IMR-90 (cell line): ENCODE data around the gene MAGOH. TPM values are rescaled to one million over a fixed set of nuclear protein-coding genes. Genes with fewer than 3 reads are reported as not detected.

Experiments
- ATAC-seq: fragments of 200-7000 bp; cut with Tn5 transposase; 2 replicates; pipeline ENCODE4 v1.9.1; 2020; ENCODE audit warnings: low read depth, mild to moderate bottlenecking, moderate library complexity
- BruUV-seq: library from RNA; stranded (reverse); fragments of 400-500 nt; replicated peaks from 2 replicates; lab custom pipeline; 2021; lab: Mats Ljungman, UMichigan
- CTCF ChIA-PET: fragments of 300-600 bp; formaldehyde crosslinking; extraction: SDS; loops from one replicate; lab custom pipeline; 2021; ENCODE audit warnings: antibody characterized with exemption; lab: Yijun Ruan, JAX
- POLR2A ChIA-PET: fragments of 300-600 bp; sonication (Branson Sonifier 250); formaldehyde crosslinking; loops from one replicate; lab custom pipeline; 2022; ENCODE audit warnings: antibody characterized with exemption; ENCODE audit not compliant: unreplicated experiment; lab: Charles Lee
- DNase-seq: peaks from one replicate; pipeline ENCODE4 v3.0.0; 2013
- H2AFZ ChIP-seq: replicated peaks from 2 replicates; pipeline ENCODE3; 2013; ENCODE audit warnings: low read length, mild to moderate bottlenecking; ENCODE audit not compliant: poor library complexity
- H2AK5ac ChIP-seq: 2 replicates; pipeline ENCODE4 v1.6.1; 2013; ENCODE audit warnings: low read depth, low read length, inconsistent platforms
- H2AK9ac ChIP-seq: replicated peaks from 2 replicates; pipeline ENCODE3; 2013; ENCODE audit warnings: mild to moderate bottlenecking, low read depth, low read length, moderate library complexity; ENCODE audit not compliant: poor library complexity
- H2BK120ac ChIP-seq: 2 replicates; pipeline ENCODE4 v1.6.1; 2013; ENCODE audit warnings: low read depth, low read length, inconsistent platforms
- H2BK15ac ChIP-seq: 3 replicates; pipeline ENCODE4 v1.6.1; 2013; ENCODE audit warnings: low read depth, low read length, inconsistent platforms
- H2BK20ac ChIP-seq: 2 replicates; pipeline ENCODE4 v1.6.1; 2013; ENCODE audit warnings: low read depth, mild to moderate bottlenecking, inconsistent platforms, low read length, moderate library complexity
- H2BK5ac ChIP-seq: 2 replicates; pipeline ENCODE4 v1.6.1; 2013; ENCODE audit warnings: mild to moderate bottlenecking, low read depth, low read length, inconsistent platforms; ENCODE audit not compliant: poor library complexity, severe bottlenecking
- H3K14ac ChIP-seq: replicated peaks from 2 replicates; pipeline ENCODE4 v1.6.1; 2013; ENCODE audit warnings: low read depth, low read length, inconsistent platforms
- H3K18ac ChIP-seq: 2 replicates; pipeline ENCODE4 v1.6.1; 2013; ENCODE audit warnings: low read depth, low read length, control low read depth
- H3K23ac ChIP-seq: 2 replicates; pipeline ENCODE4 v1.6.1; 2013; ENCODE audit warnings: low read depth, low read length, inconsistent platforms
- H3K27ac ChIP-seq: 2 replicates; pipeline ENCODE4 v1.5.1; 2013; ENCODE audit warnings: mild to moderate bottlenecking, control low read depth, low read length; ENCODE audit not compliant: insufficient read depth
- H3K27me3 ChIP-seq: 2 replicates; pipeline ENCODE4 v1.6.1; 2013; ENCODE audit warnings: low read length; ENCODE audit not compliant: control insufficient read depth, insufficient read depth
- H3K36me3 ChIP-seq: 2 replicates; pipeline ENCODE4 v1.6.1; 2013; ENCODE audit warnings: low read length, mixed read lengths; ENCODE audit not compliant: control insufficient read depth, insufficient read depth
- H3K4ac ChIP-seq: 2 replicates; pipeline ENCODE4 v1.6.1; 2013; ENCODE audit warnings: low read depth, low read length, inconsistent platforms
- H3K4me1 ChIP-seq: 2 replicates; pipeline ENCODE4 v1.6.1; 2013; ENCODE audit warnings: low read length, mixed read lengths; ENCODE audit not compliant: control insufficient read depth, insufficient read depth
- H3K4me2 ChIP-seq: 2 replicates; pipeline ENCODE4 v1.6.1; 2013; ENCODE audit warnings: low read depth, mild to moderate bottlenecking, control low read depth, low read length, moderate library complexity
- H3K4me3 ChIP-seq: 2 replicates; pipeline ENCODE4 v1.5.1; 2013; ENCODE audit warnings: low read depth, mild to moderate bottlenecking, control low read depth, low read length, moderate library complexity; ENCODE audit not compliant: insufficient read depth
- H3K56ac ChIP-seq: 2 replicates; pipeline ENCODE4 v1.6.1; 2013; ENCODE audit warnings: low read length, inconsistent platforms; ENCODE audit not compliant: insufficient read depth; ENCODE audit errors: extremely low read depth
- H3K79me1 ChIP-seq, 2 experiments: 2 replicates each; pipeline ENCODE4 v1.6.1; 2013; ENCODE audit warnings: low read length in 2 of 2, inconsistent platforms in 1 of 2, low read depth in 1 of 2
- H3K9ac ChIP-seq: 2 replicates; pipeline ENCODE4 v1.6.1; 2013; ENCODE audit warnings: low read depth, low read length, control low read depth
- H3K9me1 ChIP-seq: 2 replicates; pipeline ENCODE4 v1.6.1; 2013; ENCODE audit warnings: low read length, inconsistent platforms; ENCODE audit not compliant: insufficient read depth
- H3K9me3 ChIP-seq: 2 replicates; pipeline ENCODE4 v1.6.1; 2013; ENCODE audit warnings: low read length; ENCODE audit not compliant: control insufficient read depth, insufficient read depth
- H4K20me1 ChIP-seq: 2 replicates; pipeline ENCODE4 v1.6.1; 2013; ENCODE audit warnings: low read length, inconsistent platforms; ENCODE audit not compliant: insufficient read depth
- H4K5ac ChIP-seq: 2 replicates; pipeline ENCODE4 v1.6.1; 2013; ENCODE audit warnings: mild to moderate bottlenecking, low read depth, low read length, control low read depth
- H4K8ac ChIP-seq, 2 experiments: 2 replicates each; pipeline ENCODE4 v1.6.1; 2013; ENCODE audit warnings: low read depth in 2 of 2, low read length in 2 of 2, control low read depth in 1 of 2, inconsistent platforms in 1 of 2
- H4K91ac ChIP-seq: 2 replicates; pipeline ENCODE4 v1.6.1; 2013; ENCODE audit warnings: low read depth, low read length, inconsistent platforms; ENCODE audit not compliant: insufficient read depth
- CEBPB ChIP-seq: IDR thresholded peaks from 2 replicates; pipeline ENCODE4 v1.6.1; 2012; ENCODE audit warnings: low read depth, low read length, improper control_type of control experiment
- CHD1 ChIP-seq: IDR thresholded peaks from 2 replicates; pipeline ENCODE4 v1.6.1; 2012; ENCODE audit warnings: low read depth, low read length, improper control_type of control experiment
- ELK1 ChIP-seq: fragments of 150-350 bp; IDR thresholded peaks from 2 replicates; pipeline ENCODE4 v1.6.1; 2016; ENCODE audit warnings: low read depth, mild to moderate bottlenecking, low read length, moderate library complexity, borderline replicate concordance
- FOS ChIP-seq: fragments of 150-350 bp; IDR thresholded peaks from 2 replicates; pipeline ENCODE4 v1.6.1; 2016; ENCODE audit warnings: low read depth, low read length
- MAFK ChIP-seq: IDR thresholded peaks from 2 replicates; pipeline ENCODE4 v1.6.1; 2012; ENCODE audit warnings: low read depth, low read length, improper control_type of control experiment
- MAZ ChIP-seq: IDR thresholded peaks from 2 replicates; pipeline ENCODE4 v1.6.1; 2012; ENCODE audit warnings: low read depth, mild to moderate bottlenecking, low read length, improper control_type of control experiment, moderate library complexity, borderline replicate concordance
- MXI1 ChIP-seq: IDR thresholded peaks from 2 replicates; pipeline ENCODE4 v1.6.1; 2012; ENCODE audit warnings: low read depth, mild to moderate bottlenecking, low read length, moderate library complexity, borderline replicate concordance
- NFE2L2 ChIP-seq: fragments of 150-350 bp; IDR thresholded peaks from 2 replicates; pipeline ENCODE4 v1.6.1; 2016; ENCODE audit warnings: low read depth, mild to moderate bottlenecking, low read length
- POLR2A ChIP-seq: IDR thresholded peaks from 2 replicates; pipeline ENCODE4 v1.6.1; 2012; ENCODE audit warnings: mild to moderate bottlenecking, low read depth, low read length
- RCOR1 ChIP-seq: IDR thresholded peaks from 2 replicates; pipeline ENCODE4 v1.6.1; 2012; ENCODE audit warnings: mild to moderate bottlenecking, low read length, improper control_type of control experiment; ENCODE audit not compliant: insufficient replicate concordance
- RFX5 ChIP-seq: IDR thresholded peaks from 2 replicates; pipeline ENCODE4 v1.8.0; 2012; ENCODE audit warnings: low read depth, mild to moderate bottlenecking, low read length, moderate library complexity
- SMC3 ChIP-seq: fragments of 150-350 bp; IDR thresholded peaks from 2 replicates; pipeline ENCODE4 v1.6.1; 2016; ENCODE audit warnings: low read depth, mild to moderate bottlenecking, antibody characterized with exemption, low read length, moderate library complexity
- USF2 ChIP-seq: fragments of 150-350 bp; IDR thresholded peaks from 2 replicates; pipeline ENCODE4 v1.6.1; 2017; ENCODE audit warnings: mild to moderate bottlenecking, antibody characterized with exemption, low read length, low read depth
- WGBS, 2 experiments: methylation state at CpG; one replicate each; pipeline versions ENCODE4 v1.1.5 to v1.1.7; 2013; ENCODE audit warnings: missing lambda C conversion rate in 2 of 2; ENCODE audit not compliant: insufficient read length in 1 of 2; ENCODE audit errors: extremely low coverage in 2 of 2; 5-methylcytosine and 5-hydroxymethylcytosine counted together
- dilution Hi-C: fragments of 300-500 bp; cut with HindIII; formaldehyde crosslinking; loops from one replicate; pipeline ENCODE4 v1.14.3; 2018; ENCODE audit warnings: low sequenced_read_pairs; ENCODE audit not compliant: unreplicated experiment
- in situ Hi-C: fragments of 300-500 bp; cut with MboI; formaldehyde crosslinking; loops from 3 replicates; pipeline ENCODE4 v1.14.3; 2019; ENCODE audit warnings: low sequenced_read_pairs, inconsistent platforms, mixed read lengths
- intact Hi-C: fragments of 100-400 bp; cut with micrococcal nuclease; formaldehyde crosslinking; loops from 2 replicates; pipeline ENCODE4 v1.10.0; 2022
- polyA plus RNA-seq, 3 experiments: library from polyadenylated mRNA; depleted of rRNA; stranded (reverse); fragments of >200 nt; gene quantifications; 2 replicates each; pipeline ENCODE4 v1.2.3, GENCODE V29; 2012; ENCODE audit warnings: low replicate concordance in 1 of 3
- total RNA-seq: library from RNA; depleted of rRNA; stranded (reverse); fragments of >200 nt; gene quantifications from 2 replicates; pipeline ENCODE4 v1.2.3, GENCODE V29; 2012
- TF ChIP-seq, protein P1 (sequence below): conservative IDR thresholded peaks from 2 replicates; pipeline ENCODE4 v1.5.1; 2012; ENCODE audit warnings: mild to moderate bottlenecking, low read depth, low read length, improper control_type of control experiment

Gene MAGOH
- total and polyA plus RNA-seq, 2 of the 4 experiments (the other 2 are of a cell fraction): 3.8 to 26.3 TPM

- Histone ChIP-seq H4K5ac (no peak overlapping the region), H2AK9ac (no peak overlapping the region), H3K79me1 (no peaks in the 10 kb centered on the region), H3K4me2 (no peak overlapping the region), H2BK5ac (no peak overlapping the region), H3K9me3 (no peaks in the 10 kb centered on the region), H3K27ac (no peak overlapping the region), H3K23ac (no peak overlapping the region), H4K8ac (peak overlapping the region in 1 of 2 experiments; percentile 53; a peak in 2 of 4 replicates), H2AFZ (no peak overlapping the region), H4K20me1 (no peaks in the 10 kb centered on the region), H3K4me1 (peaks cover 6% of the 10 kb centered on the region; the same call in 1 of the 2 replicates), H3K14ac (no peak overlapping the region), H2BK20ac (no peak overlapping the region; the same call in 1 of the 2 replicates), H3K4ac (peak overlapping the region; percentile 45; the same call in 1 of the 2 replicates), H3K56ac (no peak overlapping the region), H3K18ac (no peak overlapping the region), H3K36me3 (peaks cover 7% of the 10 kb centered on the region), H3K9ac (no peak overlapping the region), H3K4me3 (no peak overlapping the region), H2AK5ac (peak overlapping the region; percentile 73; the same call in 1 of the 2 replicates), H3K27me3 (no peaks in the 10 kb centered on the region), H3K9me1 (peaks cover 29% of the 10 kb centered on the region), H2BK15ac (no peak overlapping the region), H2BK120ac (peak overlapping the region; percentile 33; the same call in 1 of the 2 replicates), H4K91ac (no peak overlapping the region)
- BruUV-seq: no TSS peak
- in situ Hi-C loops: no loop called here
- TF ChIP-seq CEBPB (no peak), CHD1 (no peak), USF2 (no peak), SMC3 (no peak), ELK1 (no peak), MAZ (no peak), RCOR1 (no peak), NFE2L2 (no peak), FOS (no peak), MXI1 (no peak), MAFK (no peak), RFX5 (no peak), POLR2A (no peak)
- TF ChIP-seq, protein P1, sequence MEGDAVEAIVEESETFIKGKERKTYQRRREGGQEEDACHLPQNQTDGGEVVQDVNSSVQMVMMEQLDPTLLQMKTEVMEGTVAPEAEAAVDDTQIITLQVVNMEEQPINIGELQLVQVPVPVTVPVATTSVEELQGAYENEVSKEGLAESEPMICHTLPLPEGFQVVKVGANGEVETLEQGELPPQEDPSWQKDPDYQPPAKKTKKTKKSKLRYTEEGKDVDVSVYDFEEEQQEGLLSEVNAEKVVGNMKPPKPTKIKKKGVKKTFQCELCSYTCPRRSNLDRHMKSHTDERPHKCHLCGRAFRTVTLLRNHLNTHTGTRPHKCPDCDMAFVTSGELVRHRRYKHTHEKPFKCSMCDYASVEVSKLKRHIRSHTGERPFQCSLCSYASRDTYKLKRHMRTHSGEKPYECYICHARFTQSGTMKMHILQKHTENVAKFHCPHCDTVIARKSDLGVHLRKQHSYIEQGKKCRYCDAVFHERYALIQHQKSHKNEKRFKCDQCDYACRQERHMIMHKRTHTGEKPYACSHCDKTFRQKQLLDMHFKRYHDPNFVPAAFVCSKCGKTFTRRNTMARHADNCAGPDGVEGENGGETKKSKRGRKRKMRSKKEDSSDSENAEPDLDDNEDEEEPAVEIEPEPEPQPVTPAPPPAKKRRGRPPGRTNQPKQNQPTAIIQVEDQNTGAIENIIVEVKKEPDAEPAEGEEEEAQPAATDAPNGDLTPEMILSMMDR: no peak
- ATAC-seq (no peak), DNase-seq (no peak)
- ChIA-PET POLR2A (interaction anchor here (0.5 kb wide), 1 partner anchor 589 kb away, joined by 9 read pairs; no protein-coding TSS in a partner anchor), CTCF (interaction anchor here (0.6 kb wide), 1 partner anchor 156 kb away, joined by 4 read pairs; no protein-coding TSS in a partner anchor)
- no CpG with 5 or more reads among the region's 1 CpG for WGBS, 2 experiments
- dilution Hi-C loops: no loop called here
- intact Hi-C loops: no loop called here
Observed at GRCh38 chr1:53258216-53258615, 19.9 kb upstream of the MAGOH start.
